ENCODE data around the gene SH3GL3.
A peak's percentile ranks its signal among the peaks of the same experiment; 100 is the strongest.

The SH3GL3 gene

GRCh38 chr15:83446904-83447709 lies at the start of gene SH3GL3:
Gene SH3GL3, plus strand, starts transcription at chr15:83447341. Its CDS starts 193 bp downstream, at chr15:83447534.
- peak; percentile 16 for TF ChIP-seq CTCF (IDR thresholded peaks at IDR 0.05; ENCODE audit: insufficient read depth, low read length, missing control alignments)
- ChIA-PET POLR2A (no interaction called here), CTCF (interaction anchor here (0.7 to 5.3 kb wide), 11 partner anchors 10 to 245 kb away, joined by 3 to 35 read pairs (median 4); no protein-coding TSS in a partner anchor)
- H3K4me3 ChIP-seq (ENCODE audit: low read depth, low read length) = peak within 1 kb of the TSS; percentile 55
- DNase-seq (ENCODE audit: low read depth, low spot score) = no peak

GRCh38 chr15:83398626-83399025 lies 48.5 kb upstream of the SH3GL3 start:
- no peak for TF ChIP-seq CTCF (IDR thresholded peaks at IDR 0.05; ENCODE audit: insufficient read depth, low read length, missing control alignments)
- H3K4me3 ChIP-seq (ENCODE audit: low read depth, low read length) = no peak overlapping the region

GRCh38 chr15:83404121-83404520 lies 43.0 kb upstream of the SH3GL3 start:
- H3K4me3 ChIP-seq (ENCODE audit: low read depth, low read length) = no peak overlapping the region
- CTCF ChIA-PET = no interaction called here
- no peak for DNase-seq (ENCODE audit: low read depth, low spot score)
- POLR2A ChIA-PET = no interaction called here
- no peak for TF ChIP-seq CTCF (IDR thresholded peaks at IDR 0.05; ENCODE audit: insufficient read depth, low read length, missing control alignments)

More at GRCh38 chr15:83398626-83399025, 48.5 kb upstream of the SH3GL3 start:
- POLR2A ChIA-PET = no interaction called here
- peak; percentile 28 for DNase-seq (ENCODE audit: low read depth, low spot score)
- CTCF ChIA-PET = interaction anchor here (0.8 to 3.4 kb wide), 3 partner anchors 18 to 161 kb away, joined by 3 to 9 read pairs (median 3); no protein-coding TSS in a partner anchor

- ChIA-PET POLR2A (interaction anchor here (0.6 kb wide), 1 partner anchor 144 kb away, joined by 3 read pairs; no protein-coding TSS in a partner anchor), CTCF (interaction anchor here (1.1 kb wide), 1 partner anchor 163 kb away, joined by 4 read pairs; no protein-coding TSS in a partner anchor)
These were observed 36.6 kb upstream of the SH3GL3 start for GRCh38 chr15:83410532-83410931.

GRCh38 chr15:83413054-83413719 lies 34.0 kb upstream of the SH3GL3 start:
- TF ChIP-seq CTCF (IDR thresholded peaks at IDR 0.05; ENCODE audit: insufficient read depth, low read length, missing control alignments) = no peak
- H3K4me3 ChIP-seq (ENCODE audit: low read depth, low read length) = no peak overlapping the region
- POLR2A ChIA-PET = no interaction called here
- CTCF ChIA-PET = interaction anchor here (2.3 kb wide), 1 partner anchor 24 kb away, joined by 6 read pairs; no protein-coding TSS in a partner anchor
- DNase-seq (ENCODE audit: low read depth, low spot score) = no peak

More at GRCh38 chr15:83410532-83410931, 36.6 kb upstream of the SH3GL3 start:
- no peak for DNase-seq (ENCODE audit: low read depth, low spot score)
- H3K4me3 ChIP-seq (ENCODE audit: low read depth, low read length) = no peak overlapping the region
- no peak for TF ChIP-seq CTCF (IDR thresholded peaks at IDR 0.05; ENCODE audit: insufficient read depth, low read length, missing control alignments)

- CTCF ChIA-PET = interaction anchor here (1.1 to 2.5 kb wide), 3 partner anchors 14 to 174 kb away, joined by 3 to 19 read pairs (median 7); no protein-coding TSS in a partner anchor
- H3K4me3 ChIP-seq (ENCODE audit: low read depth, low read length) = no peak overlapping the region
- no peak for DNase-seq (ENCODE audit: low read depth, low spot score)
- POLR2A ChIA-PET = no interaction called here
- TF ChIP-seq CTCF (IDR thresholded peaks at IDR 0.05; ENCODE audit: insufficient read depth, low read length, missing control alignments) = no peak
These were observed 25.1 kb upstream of the SH3GL3 start for GRCh38 chr15:83422081-83422480.
